ENCODE data around the gene CDK5R1.

CDK5R1 gene

DNA sequence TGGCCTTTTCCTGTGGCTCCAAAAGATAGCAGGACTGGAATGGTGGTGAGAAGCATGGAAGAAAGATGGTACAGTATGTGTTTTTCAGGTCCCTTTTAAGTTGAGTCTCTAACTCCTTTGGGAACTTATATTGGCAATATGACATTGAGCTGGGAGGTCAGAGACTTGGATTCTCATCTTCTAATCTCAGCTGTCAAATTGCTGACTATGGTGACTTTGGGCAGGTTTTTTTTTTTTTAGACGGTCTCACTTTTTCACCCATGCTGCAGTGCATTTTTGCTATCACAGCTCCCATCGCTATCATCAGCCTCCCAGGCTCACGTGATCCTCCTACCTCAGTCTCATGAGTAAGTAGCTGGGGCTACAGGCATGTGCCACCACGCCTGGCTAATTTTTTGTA lies 15.1 kb upstream of the CDK5R1 start:
- no peak for DNase-seq (ENCODE audit: low read depth)

DNA sequence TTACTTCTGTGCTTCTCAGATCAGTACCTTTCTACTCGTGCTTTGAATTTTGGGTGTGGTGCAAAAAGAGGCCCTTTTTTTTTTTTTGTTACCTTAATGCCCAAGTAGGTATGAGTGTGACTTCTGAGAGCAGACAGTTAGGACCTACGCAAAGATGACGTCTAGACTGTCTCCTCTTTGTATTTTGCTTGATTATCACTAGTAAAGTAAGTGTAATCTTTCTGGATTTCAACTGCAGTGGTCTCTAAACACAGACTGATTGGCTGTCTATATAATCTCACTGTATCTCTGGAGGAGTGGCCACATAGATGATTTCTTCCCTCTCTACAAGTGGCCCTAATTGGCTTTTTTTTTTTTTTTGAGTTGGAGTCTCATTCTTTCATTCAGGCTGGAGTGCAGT lies 11.5 kb upstream of the CDK5R1 start:
- DNase-seq (ENCODE audit: low read depth) = no peak

DNA sequence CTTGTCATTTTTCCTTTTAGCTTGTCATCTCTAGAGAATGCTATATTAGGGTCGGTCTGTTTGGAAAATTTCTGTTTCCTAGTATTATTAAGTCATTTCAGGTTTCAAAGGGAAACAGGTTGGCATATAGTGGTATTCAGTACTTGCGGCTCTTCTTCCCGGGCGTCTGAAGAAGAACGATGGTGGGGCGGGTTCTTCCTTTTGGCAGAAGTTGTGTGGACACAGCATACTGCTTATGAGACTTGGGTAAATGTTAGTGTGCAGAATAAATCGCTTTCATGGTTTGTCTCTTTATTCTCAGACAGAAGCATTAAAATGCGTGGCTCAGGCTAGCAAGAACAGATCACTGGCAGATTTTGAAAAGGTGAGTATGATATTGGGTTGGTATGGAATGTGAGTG lies 9.6 kb upstream of the CDK5R1 start:
- no peak for DNase-seq (ENCODE audit: low read depth)

DNA sequence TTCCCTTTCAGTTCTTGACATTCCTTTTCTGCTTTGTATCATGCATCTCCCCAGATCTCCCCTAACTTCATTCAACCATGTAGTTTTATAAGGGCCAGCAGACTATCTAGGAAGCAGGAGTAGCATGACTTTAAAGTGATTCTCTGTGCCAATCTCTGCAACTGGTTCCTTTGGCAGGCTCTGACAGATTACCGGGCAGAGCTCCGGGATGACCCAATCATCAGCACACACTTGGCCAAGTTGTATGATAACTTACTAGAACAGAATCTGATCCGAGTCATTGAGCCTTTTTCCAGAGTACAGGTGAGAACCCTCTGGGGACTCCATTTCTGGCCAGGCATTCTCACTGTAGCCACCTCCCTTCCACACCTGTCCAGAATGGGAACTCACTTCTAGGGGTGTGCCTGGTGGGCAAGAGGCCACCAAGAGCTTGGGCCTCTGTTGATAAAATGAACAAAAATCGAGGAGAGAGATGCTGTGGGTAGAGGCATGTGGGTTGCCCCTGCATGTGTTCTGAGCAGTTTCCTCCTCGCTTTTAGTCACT lies 7.6 kb upstream of the CDK5R1 start:
- no peak for DNase-seq (ENCODE audit: low read depth)

DNA sequence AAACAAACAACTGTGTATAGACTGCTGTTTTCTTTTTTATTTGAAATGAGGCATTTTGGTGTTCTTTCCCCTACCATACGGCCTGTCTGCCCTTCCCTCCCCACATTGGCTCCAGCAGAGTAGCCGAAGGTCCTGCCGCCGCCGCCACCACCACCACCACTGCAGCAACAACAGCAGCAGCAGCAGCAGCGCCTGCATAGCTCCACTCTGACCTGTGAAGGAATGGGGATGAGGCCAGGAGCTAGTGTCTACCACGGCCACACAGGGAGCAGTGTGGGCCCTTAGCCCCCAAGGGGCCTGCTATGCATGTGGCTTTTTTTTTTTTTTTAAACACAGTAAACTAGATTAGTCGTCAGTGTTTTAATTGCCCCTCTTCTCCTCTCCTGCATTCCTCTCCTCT lies 5.6 kb upstream of the CDK5R1 start:
- DNase-seq (ENCODE audit: low read depth) = no peak

DNA sequence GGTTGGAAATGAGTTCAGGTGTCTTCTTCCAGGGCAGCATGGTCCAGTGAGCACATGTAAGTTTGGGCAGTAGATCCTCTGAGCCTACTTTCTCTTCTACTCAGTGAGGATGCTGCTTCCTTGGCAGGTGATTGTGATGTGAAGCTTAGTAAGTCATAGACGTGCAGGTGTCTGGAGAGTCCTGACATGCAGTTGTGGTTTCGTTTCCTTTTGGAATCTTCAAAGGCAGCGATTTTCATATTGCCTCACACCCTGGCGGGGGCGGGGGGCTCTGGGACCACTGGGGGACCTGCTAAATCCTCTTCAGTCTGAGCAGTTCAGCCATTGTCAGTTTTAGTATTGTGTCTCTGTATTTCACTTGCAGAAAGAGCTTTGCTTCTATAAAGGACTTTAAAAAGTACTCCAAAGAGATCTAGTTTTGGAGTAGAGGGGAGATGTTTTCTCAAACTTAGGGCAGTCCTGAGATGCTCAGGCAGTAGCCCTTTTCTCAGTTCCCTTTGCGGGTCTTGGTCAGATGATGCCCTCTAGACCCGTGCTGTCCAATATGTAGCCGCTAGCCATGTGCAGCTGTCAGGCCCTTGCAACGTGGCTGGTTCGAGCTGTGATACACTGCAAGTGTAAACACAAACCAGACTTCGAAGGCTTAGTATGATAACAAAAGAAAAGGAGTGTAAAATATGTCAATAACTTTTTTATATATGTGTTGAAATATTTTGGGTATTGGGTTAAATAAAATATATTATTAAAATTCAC lies 4.0 kb upstream of the CDK5R1 start:
- no peak for DNase-seq (ENCODE audit: low read depth)

DNA sequence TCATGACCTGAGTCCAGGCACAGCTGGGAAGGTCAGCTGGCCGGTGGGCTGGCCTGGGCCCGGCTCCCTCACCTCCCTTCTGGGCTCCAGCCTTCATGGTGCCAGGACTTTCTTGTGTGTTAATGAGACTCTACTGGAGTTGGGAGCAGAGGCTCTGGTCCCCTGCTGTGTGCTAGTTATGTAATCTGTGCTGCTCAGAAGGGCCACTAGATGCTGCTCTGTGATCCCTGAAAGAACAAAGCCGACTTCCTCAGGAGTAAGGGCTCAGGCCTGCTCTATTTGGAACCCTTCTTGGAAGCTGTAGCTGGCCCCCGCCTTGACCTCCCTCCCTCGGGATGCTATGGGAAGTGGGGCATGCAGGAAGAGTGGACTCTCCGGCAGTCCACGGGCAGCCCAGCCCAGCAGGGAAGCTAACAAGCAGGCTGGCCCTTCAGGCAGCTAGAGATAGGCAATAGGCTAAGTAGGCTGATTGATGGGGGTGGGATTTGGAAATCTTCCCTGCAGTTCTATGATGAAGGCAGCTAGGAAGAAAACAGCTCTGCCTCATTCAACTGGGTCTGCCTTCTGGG lies 3.3 kb upstream of the CDK5R1 start:
- DNase-seq (ENCODE audit: low read depth) = no peak

DNA sequence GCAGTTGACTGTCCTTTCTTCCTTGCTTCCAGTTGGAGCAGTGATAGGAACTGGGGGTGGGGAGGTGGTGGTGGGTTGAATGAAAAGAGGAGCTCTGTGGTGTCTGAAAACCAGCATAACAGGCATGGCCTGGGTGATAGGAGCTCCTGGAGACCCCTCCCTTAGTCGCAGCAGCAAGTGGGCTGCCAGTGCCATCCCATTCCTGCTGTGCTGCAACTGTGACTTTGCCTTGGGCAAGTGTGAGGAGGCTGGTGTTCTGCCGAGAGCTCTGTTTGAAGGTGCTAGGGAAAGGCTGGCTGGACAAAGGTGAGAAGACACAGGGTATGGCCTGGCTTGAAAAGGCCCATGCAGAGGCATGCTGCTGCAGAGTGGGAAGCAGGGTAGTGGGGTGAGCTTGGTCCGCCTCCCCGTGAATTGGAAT lies 2.7 kb upstream of the CDK5R1 start:
- no peak for DNase-seq (ENCODE audit: low read depth)

DNA sequence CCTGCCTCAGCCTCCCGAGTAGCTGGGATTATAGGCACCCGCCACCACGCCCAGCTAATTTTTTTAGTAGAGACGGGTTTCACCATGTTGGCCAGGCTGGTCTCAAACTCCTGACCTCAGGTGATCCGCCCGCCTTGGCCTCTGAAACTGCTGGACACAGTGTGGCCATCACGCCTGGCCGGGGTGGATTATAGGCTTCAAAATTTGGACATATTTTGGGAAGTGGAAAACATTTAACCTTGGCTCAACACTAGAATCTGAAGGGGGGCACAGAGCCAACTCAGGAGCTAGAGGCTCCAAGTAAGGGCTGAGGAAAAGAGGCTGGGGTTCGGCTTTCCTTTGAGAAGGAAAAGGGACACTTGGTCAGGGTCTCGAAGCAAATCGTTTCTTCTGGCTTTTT lies 2.2 kb upstream of the CDK5R1 start:
- no peak for DNase-seq (ENCODE audit: low read depth)

DNA sequence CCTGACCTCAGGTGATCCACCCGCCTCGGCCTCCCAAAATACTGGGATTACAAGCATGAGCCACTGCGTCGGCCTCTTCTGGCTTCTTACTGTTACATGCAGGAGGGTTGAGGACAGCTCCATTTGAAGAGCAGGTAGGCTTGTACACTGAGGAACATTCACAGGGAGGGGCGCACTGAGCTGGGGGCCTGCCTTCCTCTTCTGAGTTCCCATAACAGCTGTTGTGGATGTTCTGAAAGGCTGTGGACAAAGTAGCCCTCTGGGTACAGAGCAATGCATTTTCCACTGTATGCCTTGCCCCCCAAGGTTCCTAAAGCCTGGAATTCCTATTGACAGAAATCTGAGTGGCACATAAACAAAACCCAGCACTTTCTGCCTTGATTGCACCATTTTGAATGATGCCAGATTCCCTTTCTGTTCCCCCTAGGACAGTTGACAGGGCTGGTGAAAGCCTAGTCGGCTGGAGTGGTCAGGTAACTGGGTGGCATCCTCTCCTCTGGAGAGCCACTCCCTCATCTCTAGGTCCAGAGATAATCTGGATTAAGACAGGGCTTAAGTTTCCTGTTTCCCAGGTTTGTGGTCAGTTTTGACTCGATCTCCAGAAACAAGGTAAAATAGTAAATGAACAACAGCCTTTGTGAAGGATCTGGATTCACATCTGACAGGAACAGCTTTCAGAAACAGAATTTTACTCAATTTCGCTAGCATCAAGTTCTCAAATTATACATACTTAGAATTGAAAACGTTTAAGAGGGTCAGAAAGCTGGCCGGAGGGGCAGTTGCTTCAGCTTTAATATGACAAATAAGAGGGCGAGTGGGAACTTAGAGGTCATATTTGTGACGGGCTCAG lies 1.3 kb upstream of the CDK5R1 start:
- DNase-seq (ENCODE audit: low read depth) = no peak

DNA sequence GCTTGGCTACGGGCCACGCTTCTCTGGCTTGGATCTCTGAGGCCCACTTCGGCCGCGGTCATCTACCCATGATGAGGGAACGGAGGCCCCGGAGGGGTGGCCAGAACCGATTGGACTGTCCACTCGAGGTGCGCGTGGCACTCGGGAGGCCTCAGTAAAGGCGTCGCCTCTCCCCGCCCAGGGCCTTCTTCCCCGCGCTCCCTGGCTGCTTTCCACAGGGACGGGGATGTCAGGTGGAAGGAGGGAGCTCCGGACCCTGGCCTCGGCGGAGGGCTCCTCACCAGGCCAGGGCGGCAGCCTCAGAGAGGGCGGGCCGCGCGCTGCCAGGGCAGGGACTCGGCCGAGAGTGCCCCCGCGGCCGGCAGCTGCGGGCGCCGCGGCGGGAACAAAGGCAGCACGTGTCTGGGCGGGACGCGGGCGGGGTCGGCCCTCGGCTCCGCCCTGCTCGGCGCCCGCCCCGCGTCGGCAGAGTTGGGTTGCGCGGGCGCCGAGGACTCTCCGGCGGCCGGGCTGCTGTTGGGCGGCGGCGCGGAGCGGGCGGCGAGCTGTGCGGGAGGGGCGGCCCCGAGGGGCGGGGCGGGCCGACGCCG lies 587 bp upstream of the CDK5R1 start:
- no peak for DNase-seq (ENCODE audit: low read depth)

DNA sequence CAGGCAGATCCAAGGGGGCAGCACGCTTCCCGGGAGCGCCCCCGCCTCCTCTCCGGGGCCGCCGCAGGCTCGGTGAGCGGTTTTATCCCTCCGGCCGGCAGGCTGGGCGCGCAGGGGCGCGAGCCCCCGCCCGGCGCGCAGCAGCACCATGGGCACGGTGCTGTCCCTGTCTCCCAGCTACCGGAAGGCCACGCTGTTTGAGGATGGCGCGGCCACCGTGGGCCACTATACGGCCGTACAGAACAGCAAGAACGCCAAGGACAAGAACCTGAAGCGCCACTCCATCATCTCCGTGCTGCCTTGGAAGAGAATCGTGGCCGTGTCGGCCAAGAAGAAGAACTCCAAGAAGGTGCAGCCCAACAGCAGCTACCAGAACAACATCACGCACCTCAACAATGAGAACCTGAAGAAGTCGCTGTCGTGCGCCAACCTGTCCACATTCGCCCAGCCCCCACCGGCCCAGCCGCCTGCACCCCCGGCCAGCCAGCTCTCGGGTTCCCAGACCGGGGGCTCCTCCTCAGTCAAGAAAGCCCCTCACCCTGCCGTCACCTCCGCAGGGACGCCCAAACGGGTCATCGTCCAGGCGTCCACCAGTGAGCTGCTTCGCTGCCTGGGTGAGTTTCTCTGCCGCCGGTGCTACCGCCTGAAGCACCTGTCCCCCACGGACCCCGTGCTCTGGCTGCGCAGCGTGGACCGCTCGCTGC lies 832 bp downstream of the CDK5R1 start:
- no peak for DNase-seq (ENCODE audit: low read depth)

DNA sequence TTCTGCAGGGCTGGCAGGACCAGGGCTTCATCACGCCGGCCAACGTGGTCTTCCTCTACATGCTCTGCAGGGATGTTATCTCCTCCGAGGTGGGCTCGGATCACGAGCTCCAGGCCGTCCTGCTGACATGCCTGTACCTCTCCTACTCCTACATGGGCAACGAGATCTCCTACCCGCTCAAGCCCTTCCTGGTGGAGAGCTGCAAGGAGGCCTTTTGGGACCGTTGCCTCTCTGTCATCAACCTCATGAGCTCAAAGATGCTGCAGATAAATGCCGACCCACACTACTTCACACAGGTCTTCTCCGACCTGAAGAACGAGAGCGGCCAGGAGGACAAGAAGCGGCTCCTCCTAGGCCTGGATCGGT lies 1.4 kb downstream of the CDK5R1 start:
- no peak for DNase-seq (ENCODE audit: low read depth)

DNA sequence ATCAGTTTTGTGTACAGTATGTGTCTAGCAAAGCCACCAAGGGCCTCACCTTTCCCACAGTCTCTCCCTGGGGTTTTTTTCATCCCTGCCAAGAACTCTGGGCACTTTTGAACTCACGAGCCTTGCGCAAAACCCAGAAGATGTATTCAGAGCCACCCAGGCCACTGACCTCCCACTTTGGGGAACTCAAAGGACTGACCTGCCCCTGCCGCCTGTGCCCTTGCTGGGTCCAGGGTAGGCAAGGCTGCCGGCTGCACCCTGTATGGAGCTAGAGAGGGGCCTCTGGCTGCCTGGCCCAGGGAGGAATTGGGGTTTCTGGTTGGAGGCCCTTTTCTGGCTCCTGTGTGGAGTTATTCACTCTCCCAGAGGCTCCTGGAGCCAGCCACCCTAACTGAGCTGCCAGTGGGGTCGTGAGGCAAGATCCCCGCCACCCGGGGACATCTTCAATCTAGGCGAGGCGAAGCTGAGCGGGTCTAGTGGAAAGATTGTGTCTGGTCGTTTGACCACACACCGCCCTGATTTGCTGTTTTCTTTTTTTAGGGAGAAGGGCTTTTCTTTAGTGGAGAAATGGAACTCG lies 1.9 kb downstream of the CDK5R1 start:
- no peak for DNase-seq (ENCODE audit: low read depth)

DNA sequence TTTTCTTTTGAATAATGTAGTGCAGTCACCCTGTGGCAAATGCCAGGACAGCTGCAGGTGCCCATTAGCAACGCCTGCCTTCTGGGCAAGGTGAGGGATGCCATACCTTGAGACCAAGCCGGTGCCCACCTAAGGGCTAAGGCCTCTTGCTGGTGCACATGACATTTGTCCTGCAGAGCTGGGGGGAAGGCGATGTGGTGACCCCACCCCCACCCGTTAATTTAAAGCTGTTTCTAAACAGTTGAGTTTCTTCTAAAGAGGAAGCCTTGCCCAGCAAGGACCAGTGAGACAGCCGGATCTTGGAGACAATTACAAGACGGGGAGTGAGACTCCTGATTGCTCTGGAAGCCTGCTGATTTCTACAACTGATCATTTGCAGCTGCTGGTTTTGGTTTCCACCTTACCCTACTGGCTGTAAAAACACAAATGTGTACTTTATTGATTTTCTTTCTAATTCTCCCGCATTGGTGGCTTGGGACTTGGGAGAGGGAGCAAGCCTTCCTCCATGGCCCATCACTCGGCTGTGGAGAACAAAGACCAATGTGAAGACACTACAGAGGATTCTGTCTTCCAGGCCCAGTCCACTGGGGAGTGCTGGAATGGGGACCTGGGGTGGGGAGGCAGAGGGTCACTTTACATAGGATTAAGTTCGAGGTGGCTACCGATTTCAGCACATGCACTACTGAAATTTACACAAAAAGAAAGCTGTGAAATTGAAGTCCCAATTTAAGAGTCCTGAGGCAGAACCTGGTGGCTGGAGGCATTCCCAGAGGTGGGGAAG lies 2.7 kb downstream of the CDK5R1 start:
- no peak for DNase-seq (ENCODE audit: low read depth)

DNA sequence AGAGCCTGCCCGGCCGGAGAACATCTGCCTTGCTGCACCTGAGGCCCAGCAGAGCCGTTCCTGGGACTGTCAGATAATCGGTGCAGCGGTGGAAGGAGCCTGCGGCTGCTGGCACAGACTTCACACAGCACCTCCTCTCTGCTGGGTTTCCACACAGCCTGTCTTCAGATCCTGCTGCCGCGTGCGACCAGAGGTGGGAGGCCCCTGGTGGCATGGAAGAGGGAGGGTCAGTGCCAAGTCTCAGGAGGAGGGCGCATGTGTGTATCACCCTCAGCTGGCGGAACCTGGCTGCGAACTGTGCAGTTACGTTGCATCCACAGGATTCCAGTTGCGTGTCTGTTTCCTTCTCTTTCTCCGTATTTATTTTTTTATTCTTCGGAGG lies 3.3 kb downstream of the CDK5R1 start:
- no peak for DNase-seq (ENCODE audit: low read depth)

DNA sequence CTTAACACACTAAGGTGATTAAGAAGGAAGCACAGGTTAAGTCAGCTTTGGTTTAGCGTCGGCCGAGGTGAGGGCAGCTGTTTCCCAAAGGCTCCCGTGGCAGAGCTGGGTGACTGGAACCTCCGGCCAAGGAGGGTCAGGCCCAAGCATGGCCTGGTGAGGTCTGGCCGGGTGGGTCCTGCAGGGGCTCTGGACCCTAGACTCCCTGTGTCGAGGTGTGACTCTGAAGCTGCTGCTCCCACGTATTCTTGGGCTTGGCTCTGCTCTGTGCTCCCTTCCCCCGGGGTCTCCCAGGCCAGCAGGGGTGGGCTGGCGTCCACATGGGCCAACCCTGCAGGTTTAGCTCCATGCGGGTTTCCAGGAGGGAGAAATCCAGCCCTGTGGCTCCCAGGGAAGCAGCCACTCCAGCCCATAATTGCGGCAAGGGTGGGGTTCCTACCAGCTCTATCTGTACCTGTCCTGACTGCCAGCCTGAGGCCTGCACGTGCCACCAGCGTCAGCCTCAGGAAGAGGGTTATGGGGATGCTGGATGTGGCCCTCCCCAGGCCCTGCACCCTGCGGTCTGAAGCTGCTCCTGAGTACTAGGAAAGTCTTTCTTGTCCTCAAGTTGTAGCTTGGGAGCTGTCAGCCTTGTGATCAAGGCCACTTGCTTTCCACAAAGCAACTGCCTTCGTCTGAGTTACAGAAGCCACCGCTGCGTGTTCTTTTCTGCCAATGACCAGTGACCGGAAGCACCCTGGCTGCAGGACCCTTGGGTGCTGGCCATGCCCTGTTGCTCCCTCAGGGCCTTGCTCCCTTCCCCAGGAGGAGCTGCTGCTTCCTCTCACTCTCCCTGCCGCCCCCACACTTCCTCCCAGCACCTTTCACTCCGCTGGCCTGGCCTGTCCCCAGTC lies 4.8 kb downstream of the CDK5R1 start:
- DNase-seq (ENCODE audit: low read depth) = no peak

DNA sequence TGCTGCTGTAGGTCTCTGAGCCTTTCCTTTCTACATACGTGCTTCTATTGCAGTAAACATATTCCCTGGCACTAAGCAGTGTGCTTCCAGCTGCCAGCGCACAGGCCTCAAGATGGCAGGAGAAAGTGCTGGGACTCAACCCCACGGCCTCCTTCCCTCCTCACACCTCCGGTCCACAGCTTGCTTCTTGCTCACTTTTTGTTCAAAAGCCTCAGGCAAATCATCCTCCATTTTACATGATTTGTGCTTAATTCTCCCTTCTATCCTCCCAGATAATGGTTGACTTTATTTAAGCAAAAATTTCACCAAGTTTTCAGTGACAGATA lies 5.4 kb downstream of the CDK5R1 start:
- no peak for DNase-seq (ENCODE audit: low read depth)

DNA sequence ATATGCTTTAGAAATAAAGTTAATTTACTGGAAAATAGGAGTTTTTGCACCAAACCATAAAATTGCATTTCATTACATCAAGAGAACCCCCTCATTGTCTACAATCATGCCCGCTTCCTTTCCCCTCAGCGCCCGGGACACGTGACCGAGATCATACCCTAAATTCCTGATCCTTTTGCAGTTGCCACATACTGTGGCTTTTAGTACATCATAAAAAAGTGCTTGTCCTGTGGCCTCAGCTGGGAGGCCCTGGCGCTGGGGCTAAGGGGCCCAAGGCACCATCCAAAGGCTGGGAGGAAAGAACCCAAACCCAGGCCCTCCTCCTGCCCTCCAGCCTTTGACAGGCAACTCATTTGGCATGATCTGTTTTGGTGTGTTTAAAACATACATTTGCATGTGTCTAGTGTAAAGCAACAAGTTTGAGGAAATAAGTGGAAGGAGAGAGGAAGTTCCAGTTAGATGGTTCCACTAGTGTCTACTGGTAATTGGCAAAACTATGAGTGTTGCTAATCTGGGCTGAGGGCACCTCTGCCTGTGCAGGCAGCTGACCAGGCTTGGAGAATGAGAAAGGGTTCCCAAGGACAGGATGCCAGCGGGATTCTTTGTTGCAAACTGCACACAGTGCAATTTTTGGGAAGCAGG lies 6.0 kb downstream of the CDK5R1 start:
- DNase-seq (ENCODE audit: low read depth) = no peak

DNA sequence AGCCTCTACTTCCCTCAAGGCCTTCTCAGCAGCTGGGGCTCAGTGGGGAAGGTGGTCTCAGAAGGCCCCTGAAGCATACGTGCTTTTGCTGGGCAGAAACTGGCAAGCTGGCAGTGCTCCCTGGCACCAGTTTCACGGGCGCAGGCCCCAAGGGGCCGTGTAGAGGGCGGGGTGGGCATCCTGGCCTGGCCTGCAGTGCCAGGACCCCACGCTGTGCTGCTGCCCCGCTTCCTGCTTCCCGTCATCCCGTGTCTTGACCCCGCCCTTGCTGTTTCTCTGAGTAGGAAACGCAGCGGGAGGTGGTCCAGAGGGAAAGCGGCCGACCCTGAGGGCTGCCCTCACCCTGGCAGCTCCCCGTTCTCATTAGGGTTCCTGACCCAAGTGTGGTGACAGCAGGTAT lies 6.8 kb downstream of the CDK5R1 start:
- DNase-seq (ENCODE audit: low read depth) = no peak
